HG03280 (cell line): ENCODE measurements around the gene SLBP.

Experiments used
- ATAC-seq: cut with Tn5 transposase; IDR thresholded peaks from one replicate; pipeline ENCODE4 v1.9.1; 2021; ENCODE audit warnings: mild to moderate bottlenecking, moderate library complexity; ENCODE audit not compliant: unreplicated experiment

SLBP gene

GRCh38 chr4:1712216-1713002, at the start of gene SLBP:
Gene SLBP, minus strand, starts transcription at chr4:1712319. Its CDS starts 131 bp downstream, at chr4:1712188.
- ATAC-seq, result peak; percentile 81

- no peak for ATAC-seq
Measured at GRCh38 chr4:1761130-1761689, 49.1 kb upstream of the SLBP start.

GRCh38 chr4:1760521-1761071, 48.5 kb upstream of the SLBP start:
- ATAC-seq, result no peak

- ATAC-seq, result no peak
Measured at GRCh38 chr4:1759818-1760223, 47.7 kb upstream of the SLBP start.

GRCh38 chr4:1759170-1759817, 47.2 kb upstream of the SLBP start:
- no peak for ATAC-seq

GRCh38 chr4:1758306-1759121, 46.4 kb upstream of the SLBP start:
- ATAC-seq, result no peak

GRCh38 chr4:1757836-1758235, 45.7 kb upstream of the SLBP start:
- no peak for ATAC-seq

- ATAC-seq, result no peak
Measured at GRCh38 chr4:1756893-1757779, 45.0 kb upstream of the SLBP start.

GRCh38 chr4:1756079-1756478, 44.0 kb upstream of the SLBP start:
- ATAC-seq, result no peak

GRCh38 chr4:1755297-1755696, 43.2 kb upstream of the SLBP start:
- no peak for ATAC-seq

- no peak for ATAC-seq
Measured at GRCh38 chr4:1754336-1754735, 42.2 kb upstream of the SLBP start.

GRCh38 chr4:1753697-1754311, 41.7 kb upstream of the SLBP start:
- ATAC-seq, result no peak

GRCh38 chr4:1753294-1753696, 41.2 kb upstream of the SLBP start:
- ATAC-seq, result no peak

- no peak for ATAC-seq
Measured at GRCh38 chr4:1752284-1753041, 40.3 kb upstream of the SLBP start.

- no peak for ATAC-seq
Measured at GRCh38 chr4:1751919-1752283, 39.8 kb upstream of the SLBP start.

- no peak for ATAC-seq
Measured at GRCh38 chr4:1751155-1751918, 39.2 kb upstream of the SLBP start.

- ATAC-seq, result no peak
Measured at GRCh38 chr4:1750381-1751154, 38.4 kb upstream of the SLBP start.
